Neural cell (in vitro differentiated cells): ENCODE measurements around the gene GGT5.

ENCODE experiments used
- POLR2AphosphoS5 ChIP-seq: IDR thresholded peaks from 2 replicates; pipeline ENCODE4 v1.6.1; 2012
- TF ChIP-seq, protein P1 (sequence below): fragments of 450-650 bp; IDR thresholded peaks from 2 replicates; pipeline ENCODE4 v1.5.1; 2014; ENCODE audit warnings: antibody characterized with exemption, mild to moderate bottlenecking, moderate library complexity; ENCODE audit not compliant: poor library complexity, severe bottlenecking

DNA sequence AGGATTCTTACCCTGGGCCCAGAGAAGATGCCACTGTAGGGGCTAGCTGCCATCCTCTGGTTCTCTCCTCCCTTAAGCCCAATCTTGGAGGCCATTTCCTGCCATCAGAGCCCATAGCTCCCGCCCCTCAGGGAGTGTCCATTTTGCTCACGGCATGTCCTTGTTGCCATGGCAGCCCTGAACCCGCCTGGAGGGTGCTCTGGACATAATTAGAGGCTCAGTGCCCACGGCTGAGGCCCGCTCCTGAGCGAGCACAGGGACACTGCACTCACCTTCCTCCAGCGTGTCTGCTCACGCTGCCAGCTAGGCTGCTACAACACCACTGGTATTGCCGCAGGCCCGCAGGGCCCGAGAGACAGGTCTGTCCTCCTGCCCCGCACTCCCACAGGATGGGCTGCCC is 74.7 kb downstream of the GGT5 start:
- TF ChIP-seq, protein P1, sequence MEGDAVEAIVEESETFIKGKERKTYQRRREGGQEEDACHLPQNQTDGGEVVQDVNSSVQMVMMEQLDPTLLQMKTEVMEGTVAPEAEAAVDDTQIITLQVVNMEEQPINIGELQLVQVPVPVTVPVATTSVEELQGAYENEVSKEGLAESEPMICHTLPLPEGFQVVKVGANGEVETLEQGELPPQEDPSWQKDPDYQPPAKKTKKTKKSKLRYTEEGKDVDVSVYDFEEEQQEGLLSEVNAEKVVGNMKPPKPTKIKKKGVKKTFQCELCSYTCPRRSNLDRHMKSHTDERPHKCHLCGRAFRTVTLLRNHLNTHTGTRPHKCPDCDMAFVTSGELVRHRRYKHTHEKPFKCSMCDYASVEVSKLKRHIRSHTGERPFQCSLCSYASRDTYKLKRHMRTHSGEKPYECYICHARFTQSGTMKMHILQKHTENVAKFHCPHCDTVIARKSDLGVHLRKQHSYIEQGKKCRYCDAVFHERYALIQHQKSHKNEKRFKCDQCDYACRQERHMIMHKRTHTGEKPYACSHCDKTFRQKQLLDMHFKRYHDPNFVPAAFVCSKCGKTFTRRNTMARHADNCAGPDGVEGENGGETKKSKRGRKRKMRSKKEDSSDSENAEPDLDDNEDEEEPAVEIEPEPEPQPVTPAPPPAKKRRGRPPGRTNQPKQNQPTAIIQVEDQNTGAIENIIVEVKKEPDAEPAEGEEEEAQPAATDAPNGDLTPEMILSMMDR: no peak
- TF ChIP-seq POLR2AphosphoS5: peak; percentile 80
